Measurements from ENCODE around the gene KIF9.
"Not testable (repeated sequence)": the region's sequence is repeated elsewhere in the genome, so short reads cannot be mapped to it uniquely, and the experiment has no call there.

The KIF9 gene

DNA sequence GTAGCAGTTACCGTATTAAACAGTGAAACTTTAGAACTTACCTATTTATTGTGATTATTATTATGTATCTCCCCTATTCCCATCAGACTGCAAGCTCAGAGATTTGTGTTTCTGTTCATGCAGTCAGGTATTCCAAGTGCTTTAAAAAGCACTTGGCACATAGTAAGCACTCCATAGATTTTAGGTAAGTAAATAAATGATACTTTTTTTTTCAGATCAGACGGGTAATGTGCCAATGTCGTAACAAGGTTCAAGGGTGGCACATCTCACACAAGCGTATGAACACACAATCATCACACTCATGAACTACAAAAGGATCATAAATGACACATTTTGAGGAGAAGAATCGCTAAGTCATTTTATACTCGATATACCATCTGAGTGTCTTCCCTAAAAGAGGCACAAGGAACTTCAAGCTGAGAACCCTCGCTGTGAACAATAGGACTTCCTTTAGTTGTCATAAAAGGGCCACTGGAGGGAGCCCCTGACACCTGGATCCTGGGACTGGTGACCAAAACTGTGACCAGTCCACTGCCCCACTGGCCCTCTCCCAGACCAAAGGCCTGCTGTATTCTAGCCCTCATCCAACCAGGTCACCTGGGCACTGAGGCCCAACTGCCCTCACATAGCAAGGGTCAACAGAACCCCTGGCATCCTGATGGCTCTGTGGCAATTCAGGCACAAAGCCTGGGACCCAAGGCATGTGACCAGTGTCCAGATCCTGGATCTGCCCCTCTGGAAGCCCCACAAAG lies 32.1 kb downstream of the KIF9 start:
- DNase-seq = no peak

DNA sequence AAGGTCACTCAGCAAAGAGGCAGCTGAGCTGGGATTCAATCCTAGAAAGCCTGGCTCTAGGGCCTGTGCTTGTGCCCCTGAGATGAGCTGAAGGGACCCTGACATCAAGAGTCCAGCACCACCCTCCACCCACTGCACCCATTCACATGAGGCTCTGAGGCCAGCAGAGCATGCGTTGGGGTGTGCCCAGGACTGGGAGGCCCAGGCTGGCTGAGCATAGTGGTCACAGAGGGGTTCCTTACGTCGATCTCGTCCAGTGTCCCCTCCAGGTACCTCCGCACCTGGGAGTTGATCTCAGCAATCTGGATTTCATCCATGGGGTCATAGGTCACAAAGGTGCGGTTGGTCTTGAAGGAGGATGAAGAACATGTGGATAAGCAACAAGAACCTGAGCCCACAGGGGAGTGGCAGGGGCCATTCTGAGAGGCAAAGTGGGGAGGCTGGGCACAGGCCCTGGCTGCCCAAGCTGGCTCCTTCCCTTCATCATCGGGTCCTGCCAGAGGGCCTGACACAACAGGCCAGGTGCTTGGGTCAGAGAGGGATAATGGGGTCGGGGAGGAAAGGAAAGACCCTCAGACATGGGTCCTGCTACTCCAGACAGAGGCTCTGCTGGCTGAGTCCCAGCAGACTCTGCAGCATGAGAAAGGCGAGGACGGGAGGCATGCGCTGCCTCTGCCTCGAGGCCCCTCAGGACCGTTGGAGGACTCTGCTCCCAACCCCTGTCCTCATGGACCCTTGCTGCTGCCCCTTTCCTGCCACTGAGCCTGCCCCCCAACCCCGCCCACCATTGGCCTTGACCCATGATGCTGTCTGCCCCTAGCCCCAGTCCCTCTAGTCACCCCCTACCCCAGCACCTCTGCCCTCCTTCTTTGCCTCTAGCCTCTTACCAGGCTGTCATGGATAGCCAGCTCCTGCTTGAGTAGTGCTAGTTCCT lies 35.2 kb downstream of the KIF9 start:
- DNase-seq = no peak

- no peak for DNase-seq
These were observed 37.3 kb downstream of the KIF9 start for GRCh38 chr3:47245271-47245670.

DNA sequence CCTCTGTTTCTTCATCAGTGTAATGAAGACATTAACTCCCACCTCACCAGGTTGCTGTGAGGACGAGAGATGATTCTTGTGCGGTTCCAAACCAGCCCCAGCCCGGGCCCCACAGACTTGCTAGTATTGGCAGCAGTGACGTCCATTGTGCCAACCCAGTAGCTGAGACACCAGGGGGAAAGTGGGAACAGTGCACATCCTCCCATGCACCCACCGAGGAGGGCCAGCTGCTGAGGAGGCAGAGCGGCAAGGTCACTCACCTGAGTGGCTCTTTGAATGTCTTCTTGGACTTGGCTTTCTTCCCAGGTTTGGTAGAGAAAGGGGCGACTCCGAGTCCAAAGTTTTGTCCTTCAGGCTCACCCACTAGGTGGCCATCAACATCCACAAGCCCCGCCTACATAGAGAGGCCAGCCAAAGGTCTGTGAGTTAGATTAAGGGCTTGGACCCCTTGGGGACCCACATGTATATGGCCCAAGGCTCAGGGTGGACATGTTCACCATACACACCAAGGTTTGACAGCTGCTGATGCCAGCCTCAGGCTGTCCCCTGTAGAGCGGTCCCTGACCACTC lies 38.0 kb downstream of the KIF9 start:
- no peak for DNase-seq

DNA sequence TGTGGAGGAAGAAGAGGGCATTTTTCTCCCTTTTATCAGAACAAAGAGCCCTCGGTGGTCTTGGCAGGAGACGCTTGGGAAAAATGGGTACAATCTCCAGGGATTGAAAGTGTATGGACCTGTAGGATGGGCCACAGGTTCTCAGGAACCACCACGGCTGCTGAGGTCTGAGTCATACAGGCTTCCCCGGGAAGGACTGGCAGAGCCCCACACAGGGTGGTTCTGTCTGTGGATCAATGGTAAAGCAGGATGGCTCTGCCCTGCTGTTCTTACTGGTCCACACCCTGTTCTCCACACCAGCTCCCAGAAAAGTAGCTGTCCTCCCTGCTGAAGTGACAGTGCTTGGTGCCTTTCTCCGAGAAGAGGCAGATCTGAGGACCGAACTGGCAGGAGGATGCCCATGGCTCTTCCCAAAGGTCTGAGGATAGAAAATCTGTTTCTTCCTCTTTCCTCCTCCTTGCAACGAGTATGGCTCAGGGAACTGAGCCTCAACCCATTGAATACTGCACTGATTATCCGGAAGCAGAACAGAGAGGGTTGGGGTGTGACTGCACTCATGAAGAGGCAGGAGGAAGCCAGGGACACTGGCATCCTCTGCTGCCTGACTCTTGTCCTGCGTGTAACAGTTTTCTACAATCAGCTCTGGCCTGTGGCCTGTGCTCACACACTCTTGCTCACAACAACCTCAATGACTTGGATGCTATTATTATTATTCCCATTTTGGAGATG lies 39.0 kb downstream of the KIF9 start:
- no peak for DNase-seq

DNA sequence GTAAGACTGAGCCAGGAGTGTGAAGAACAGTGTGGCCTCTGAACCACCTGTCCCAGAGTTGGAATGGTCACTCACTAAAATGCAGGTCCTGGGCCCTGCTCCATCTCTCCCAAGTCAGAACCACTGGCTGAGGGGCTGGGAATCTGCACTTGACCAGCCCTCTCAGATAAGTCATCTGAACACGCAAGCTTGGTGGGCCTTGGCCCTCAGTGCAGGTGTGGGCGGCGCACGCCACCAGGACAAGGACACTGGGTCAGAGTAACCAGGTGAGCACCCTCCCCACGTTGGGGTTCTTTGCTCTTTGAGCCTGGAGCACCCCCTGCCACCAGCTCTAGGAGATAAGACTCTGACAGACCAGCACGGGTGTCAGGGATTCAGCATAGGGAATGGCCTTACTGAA lies 42.7 kb downstream of the KIF9 start:
- no peak for DNase-seq

- DNase-seq = no peak
These were observed 44.6 kb downstream of the KIF9 start for GRCh38 chr3:47238017-47238416.

- DNase-seq = no peak
These were observed 54.5 kb downstream of the KIF9 start for GRCh38 chr3:47228088-47228487.

DNA sequence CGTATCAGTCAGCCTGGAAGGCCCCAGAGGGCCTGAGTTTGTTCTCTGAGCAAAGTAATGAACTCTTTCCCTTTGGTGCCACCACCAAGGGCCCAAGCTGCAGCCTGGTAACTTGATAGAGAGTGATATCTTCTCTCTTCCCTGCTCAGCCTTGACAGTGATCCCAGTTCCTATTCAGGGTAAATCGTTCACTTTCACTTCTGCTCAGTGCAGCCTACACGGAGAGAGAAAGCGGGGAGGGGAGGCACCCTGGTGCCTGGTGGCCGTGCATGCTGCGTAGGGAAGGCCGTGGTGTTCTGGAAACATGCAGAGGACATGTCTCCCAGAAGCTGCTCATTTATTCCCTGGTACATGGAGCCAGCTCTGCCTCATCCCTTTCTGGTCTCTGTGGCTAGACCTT lies 54.9 kb downstream of the KIF9 start:
- DNase-seq = no peak

- DNase-seq = no peak
These were observed 57.2 kb downstream of the KIF9 start for GRCh38 chr3:47225310-47225906.

GRCh38 chr3:47223755-47224154 lies 58.8 kb downstream of the KIF9 start:
- DNase-seq = no peak

DNA sequence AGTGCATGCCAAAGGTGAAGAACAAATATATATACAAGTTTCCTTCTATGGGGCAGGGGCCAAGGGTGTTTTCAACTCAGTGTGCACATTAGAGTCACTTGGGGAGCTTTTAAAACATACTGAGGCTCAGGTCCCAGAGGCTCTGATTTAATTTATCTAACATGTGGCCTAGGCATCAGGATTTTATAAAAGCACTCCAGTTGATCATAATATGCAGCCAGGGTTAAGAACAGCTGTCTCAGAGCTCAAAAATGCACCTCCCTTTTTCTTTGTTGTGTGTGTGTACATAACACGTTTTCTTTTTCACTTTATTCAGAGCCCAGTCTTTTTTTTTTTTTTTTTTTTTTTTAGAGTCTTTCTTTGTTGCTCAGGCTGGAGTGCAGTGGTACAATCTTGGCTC lies 60.8 kb downstream of the KIF9 start:
- no peak for DNase-seq

DNA sequence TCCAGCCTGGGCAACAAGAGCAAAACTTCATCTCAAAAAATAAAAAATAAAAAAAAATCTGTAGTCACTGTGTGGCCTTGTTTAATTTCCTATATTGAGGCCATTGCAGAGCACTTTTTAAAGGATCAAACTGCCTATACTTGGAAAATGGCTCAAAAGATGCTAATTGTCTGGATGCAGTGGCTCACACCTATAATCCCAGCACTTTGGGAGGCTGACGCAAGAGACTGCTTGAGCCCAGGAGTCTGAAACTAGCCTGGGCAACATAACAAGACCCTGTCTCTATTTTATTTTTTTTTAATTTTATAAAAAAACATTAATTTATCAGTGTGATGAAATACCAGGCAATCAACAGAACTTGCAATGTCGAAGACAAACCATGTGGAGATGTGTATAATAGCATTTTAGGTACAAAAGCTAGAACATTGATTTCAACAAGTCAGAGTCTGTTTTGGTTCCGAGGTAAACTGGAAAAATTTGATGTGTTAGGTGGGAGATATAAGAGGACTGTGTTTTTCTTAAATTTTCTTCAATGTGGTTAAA lies 71.7 kb downstream of the KIF9 start:
- DNase-seq = no peak

GRCh38 chr3:47206022-47206421 lies 76.6 kb downstream of the KIF9 start:
- not testable (repeated sequence) for DNase-seq

- DNase-seq = no peak
These were observed 77.7 kb downstream of the KIF9 start for GRCh38 chr3:47204875-47205274.

- DNase-seq = no peak
These were observed 80.1 kb downstream of the KIF9 start for GRCh38 chr3:47202542-47202941.

DNA sequence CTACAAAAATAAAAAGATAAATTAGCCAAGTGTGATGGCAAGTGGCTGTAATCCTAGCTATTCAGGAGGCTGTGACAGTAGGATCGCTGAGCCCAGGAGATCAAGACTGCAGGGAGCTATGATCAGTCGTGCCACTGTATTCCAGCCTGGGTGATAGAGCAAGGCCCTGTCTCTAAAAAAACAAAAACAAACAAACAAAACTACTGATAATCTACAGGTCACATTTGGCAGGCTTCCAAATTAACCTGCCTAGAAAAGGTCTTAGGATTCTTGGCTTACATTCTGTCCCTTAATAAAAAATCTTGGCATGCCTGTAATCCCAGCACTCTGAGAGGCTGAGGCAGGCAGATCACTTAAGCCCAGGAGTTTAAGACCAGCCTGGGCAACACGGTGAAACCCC lies 85.3 kb downstream of the KIF9 start:
- DNase-seq = no peak

GRCh38 chr3:47194994-47195393 lies 87.6 kb downstream of the KIF9 start:
- no peak for DNase-seq

DNA sequence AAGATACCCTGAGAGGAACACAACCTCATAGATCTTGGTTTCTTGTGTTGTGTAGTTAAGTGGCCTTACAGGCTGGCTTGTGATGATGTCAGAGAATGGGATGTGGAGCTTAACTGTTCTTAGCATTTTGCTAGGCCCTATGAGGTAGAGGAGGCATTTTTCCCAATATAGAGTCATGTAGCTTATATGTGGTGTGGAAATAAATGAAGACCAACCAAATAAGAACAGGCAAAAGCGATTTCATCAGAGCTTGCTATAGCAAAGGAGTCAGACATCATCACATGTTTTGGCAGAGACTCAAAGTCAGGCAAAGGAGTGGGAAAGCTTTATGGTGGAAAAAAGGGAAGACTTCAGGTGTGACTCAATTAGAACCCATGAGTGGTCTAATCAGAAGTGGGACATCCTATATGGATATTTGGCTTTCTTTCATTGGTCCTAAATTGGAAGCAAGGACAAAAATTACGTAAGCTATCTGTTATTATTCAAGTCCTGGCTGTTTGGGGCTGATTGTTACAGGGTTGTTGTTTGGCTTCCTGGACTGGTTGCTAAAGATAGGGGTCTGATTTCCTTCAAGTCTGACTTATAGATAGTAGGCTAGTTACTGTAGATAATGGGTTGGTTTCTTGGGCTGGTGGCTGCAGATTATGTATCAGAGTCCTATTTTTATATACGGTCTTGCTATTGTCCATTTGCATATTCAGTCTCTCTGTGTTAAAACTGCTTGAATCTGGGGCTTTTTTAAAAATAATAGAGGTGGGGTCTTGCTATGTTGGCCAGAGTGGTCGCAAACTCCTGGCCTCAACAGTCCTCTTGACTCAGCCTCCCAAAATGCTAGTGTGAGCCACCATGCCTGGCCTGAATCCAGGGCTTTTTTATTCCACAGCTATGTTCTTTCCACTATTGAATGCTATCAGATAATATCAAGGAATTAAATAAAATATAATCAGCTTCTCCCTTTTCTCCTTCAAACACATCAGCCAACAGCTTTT lies 88.4 kb downstream of the KIF9 start:
- no peak for DNase-seq

- no peak for DNase-seq
These were observed 96.3 kb downstream of the KIF9 start for GRCh38 chr3:47186285-47186684.

- not testable (repeated sequence) for DNase-seq
These were observed 100.9 kb downstream of the KIF9 start for GRCh38 chr3:47181685-47182084.
